Ramos (cell line): ENCODE measurements around the gene PDE3A.

Experiments
- in situ Hi-C: fragments of 300-500 bp; cut with MboI; formaldehyde crosslinking; loops from one replicate; pipeline ENCODE4 v1.14.3; 2022; ENCODE audit warnings: low sequenced_read_pairs; ENCODE audit not compliant: unreplicated experiment

PDE3A gene

GRCh38 chr12:20452496-20453010 is 84.2 kb downstream of the PDE3A start:
- in situ Hi-C loops, result no loop called here

- in situ Hi-C loops, result no loop called here
Measured at GRCh38 chr12:20453756-20454310, 85.5 kb downstream of the PDE3A start.

GRCh38 chr12:20455001-20455706 is 86.8 kb downstream of the PDE3A start:
- in situ Hi-C loops, result no loop called here

- in situ Hi-C loops, result no loop called here
Measured at GRCh38 chr12:20457582-20457981, 89.2 kb downstream of the PDE3A start.

GRCh38 chr12:20458011-20458410 is 89.7 kb downstream of the PDE3A start:
- in situ Hi-C loops, result no loop called here

- in situ Hi-C loops, result no loop called here
Measured at GRCh38 chr12:20459920-20460319, 91.6 kb downstream of the PDE3A start.

GRCh38 chr12:20460956-20461355 is 92.6 kb downstream of the PDE3A start:
- in situ Hi-C loops, result no loop called here

- in situ Hi-C loops, result no loop called here
Measured at GRCh38 chr12:20463913-20464524, 95.7 kb downstream of the PDE3A start.

- in situ Hi-C loops, result no loop called here
Measured at GRCh38 chr12:20469300-20469699, 101.0 kb downstream of the PDE3A start.

- in situ Hi-C loops, result no loop called here
Measured at GRCh38 chr12:20469756-20470155, 101.4 kb downstream of the PDE3A start.

- in situ Hi-C loops, result no loop called here
Measured at GRCh38 chr12:20472102-20472782, 103.9 kb downstream of the PDE3A start.

GRCh38 chr12:20473133-20473532 is 104.8 kb downstream of the PDE3A start:
- in situ Hi-C loops, result no loop called here

- in situ Hi-C loops, result no loop called here
Measured at GRCh38 chr12:20474016-20474415, 105.7 kb downstream of the PDE3A start.

- in situ Hi-C loops, result no loop called here
Measured at GRCh38 chr12:20474443-20474842, 106.1 kb downstream of the PDE3A start.

- in situ Hi-C loops, result no loop called here
Measured at GRCh38 chr12:20475542-20475941, 107.2 kb downstream of the PDE3A start.

- in situ Hi-C loops, result no loop called here
Measured at GRCh38 chr12:20476551-20476950, 108.2 kb downstream of the PDE3A start.

- in situ Hi-C loops, result no loop called here
Measured at GRCh38 chr12:20477255-20477654, 108.9 kb downstream of the PDE3A start.

GRCh38 chr12:20477672-20478071 is 109.3 kb downstream of the PDE3A start:
- in situ Hi-C loops, result no loop called here

GRCh38 chr12:20482491-20483054 is 114.2 kb downstream of the PDE3A start:
- in situ Hi-C loops, result no loop called here

- in situ Hi-C loops, result no loop called here
Measured at GRCh38 chr12:20483776-20484175, 115.4 kb downstream of the PDE3A start.

- in situ Hi-C loops, result no loop called here
Measured at GRCh38 chr12:20486233-20486632, 117.9 kb downstream of the PDE3A start.
